Activated naive CD4-positive, alpha-beta T cell treated with anti-CD3 and anti-CD28 coated beads, Interleukin-2, amount 50 U/mL, for 72 hours (primary cell): ENCODE measurements around the gene MGLL. TPM values are rescaled to one million over a fixed set of nuclear protein-coding genes. Genes with fewer than 3 reads are reported as not detected.

Source experiments
- ATAC-seq, 2 donors: fragments of 150-1000 bp; cut with Tn5 transposase; 2 replicates each; pipeline ENCODE4 v1.10.0; 2021; ENCODE audit warnings: mild to moderate bottlenecking in 2 of 2, moderate library complexity in 2 of 2
- DNase-seq, 2 donors: peaks; one replicate each; pipeline ENCODE4 v3.0.0; 2021 to 2022; ENCODE audit warnings: low spot score in 2 of 2
- H3K27ac Mint-ChIP-seq, 2 donors: one replicate each; pipeline ENCODE4 v1.8.0; 2022; ENCODE audit warnings: mild to moderate bottlenecking in 2 of 2, mixed read lengths in 2 of 2
- H3K36me3 Mint-ChIP-seq, 2 donors: one replicate each; pipeline ENCODE4 v1.8.0; 2022; ENCODE audit warnings: mixed read lengths in 2 of 2
- H3K9me3 Mint-ChIP-seq, 2 donors: one replicate each; pipeline ENCODE4 v1.8.0; 2022; ENCODE audit warnings: mixed read lengths in 2 of 2
- total RNA-seq, 2 donors: library from RNA; stranded (reverse); gene quantifications; one replicate each; pipeline ENCODE4 v1.2.3, GENCODE V29; 2022

MGLL gene
- total RNA-seq, 2 donors from 2014 or later: 0.14 to 0.29 TPM

DNA sequence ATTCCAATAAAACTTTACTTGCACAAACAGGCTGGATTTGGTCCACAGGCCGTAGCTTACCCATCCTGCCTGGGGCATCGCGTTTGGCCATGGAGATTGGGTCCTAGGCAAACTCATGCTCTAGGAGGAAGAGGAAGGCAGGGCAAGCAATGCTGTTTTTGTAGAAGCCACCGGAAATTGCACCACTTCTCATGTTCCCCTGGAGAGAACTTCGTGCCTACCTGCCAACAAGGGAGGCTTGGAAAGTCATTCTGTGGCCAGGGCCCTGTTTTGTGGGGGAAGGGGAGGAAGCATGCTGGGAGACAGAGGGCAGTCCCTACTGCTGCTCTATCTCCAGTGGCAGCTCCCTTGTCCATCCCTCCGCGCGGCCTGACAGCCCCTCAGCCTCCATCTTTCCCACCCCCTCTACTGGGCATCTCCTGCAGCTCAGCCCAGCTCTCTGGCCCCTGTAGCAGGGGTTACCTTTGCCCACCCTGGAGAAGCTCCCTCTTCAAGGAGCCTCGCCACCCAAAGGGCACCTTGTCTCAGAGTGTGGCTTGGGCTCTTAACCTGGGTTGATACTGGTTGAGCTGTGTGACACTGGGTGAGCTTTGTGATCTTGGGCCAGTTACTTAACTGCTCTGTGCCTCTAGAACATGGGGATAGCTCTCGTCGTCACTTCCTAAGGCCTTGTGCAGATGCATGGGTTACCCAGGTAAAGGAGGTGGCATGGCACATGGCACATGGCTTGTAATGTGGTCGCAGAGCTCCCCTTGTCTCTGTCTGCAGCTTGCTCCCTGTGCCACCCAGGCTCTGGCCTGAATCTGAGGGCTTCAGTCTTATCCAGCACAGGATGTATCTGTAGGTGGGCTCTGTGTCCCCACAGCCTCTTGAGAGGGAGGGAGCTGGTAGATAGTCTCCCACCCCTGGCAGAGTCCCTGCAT lies 143.4 kb downstream of the MGLL start:
- ATAC-seq (no peak), DNase-seq (peak in 1 of 2 donors; percentile 50)
- Mint-ChIP-seq H3K27ac (peak overlapping the region in 1 of 2 donors; percentile 44), H3K36me3 (no peaks in the 10 kb centered on the region), H3K9me3 (no peaks in the 10 kb centered on the region)

DNA sequence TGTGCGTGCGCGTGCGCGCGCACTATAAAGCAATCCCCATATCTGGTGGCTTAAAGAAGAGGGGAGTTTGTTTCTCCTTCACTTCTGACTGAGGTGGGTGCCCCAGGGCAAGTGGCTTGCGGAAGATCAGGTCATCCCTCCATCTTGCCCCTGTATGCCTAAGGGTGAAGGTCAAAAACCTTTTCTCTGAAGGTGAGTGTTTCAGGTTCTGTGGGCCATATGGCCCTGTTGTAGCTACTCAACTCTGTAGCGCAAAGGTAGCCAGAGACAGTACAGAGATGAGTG lies 144.1 kb downstream of the MGLL start:
- ATAC-seq: no peak
- Mint-ChIP-seq H3K9me3 (no peaks in the 10 kb centered on the region), H3K27ac (peak overlapping the region in 1 of 2 donors; percentile 44), H3K36me3 (no peaks in the 10 kb centered on the region)
- DNase-seq: peak in 1 of 2 donors; percentile 40

DNA sequence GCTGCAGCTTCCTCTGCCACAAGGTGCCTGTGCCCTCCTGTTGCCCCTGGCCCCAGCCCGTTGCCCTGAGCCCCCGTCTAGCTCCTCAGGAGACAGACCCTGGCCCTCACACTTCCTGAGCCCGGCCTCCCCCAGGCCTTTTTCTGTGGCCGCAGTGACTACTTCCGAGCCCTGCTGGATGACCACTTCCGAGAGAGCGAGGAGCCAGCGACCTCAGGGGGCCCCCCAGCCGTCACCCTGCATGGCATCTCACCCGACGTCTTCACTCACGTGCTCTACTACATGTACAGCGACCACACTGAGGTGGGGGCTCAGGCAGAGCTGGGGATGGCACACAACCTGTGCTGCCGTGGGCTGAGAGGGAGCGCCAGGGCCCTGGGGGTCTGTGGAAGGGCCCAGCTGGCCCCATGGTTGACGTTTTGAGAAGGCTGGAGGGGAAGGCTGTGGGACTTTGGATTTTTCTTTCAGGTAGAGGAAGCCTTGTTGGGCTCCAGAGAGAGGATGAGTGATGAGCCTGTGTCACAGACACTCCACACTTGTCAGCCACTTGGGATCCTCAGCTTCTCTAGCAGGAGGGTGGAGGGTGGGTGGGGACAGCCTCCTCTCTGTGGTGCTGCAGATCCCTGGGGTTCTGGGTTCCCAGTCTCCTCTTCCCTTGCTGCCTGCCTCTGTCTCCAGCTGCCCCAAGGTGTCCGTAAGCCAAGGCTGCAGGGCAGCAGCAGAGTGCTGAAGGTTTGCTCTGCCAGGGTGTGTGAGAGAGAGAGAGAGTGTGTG lies 144.6 kb downstream of the MGLL start:
- ATAC-seq: no peak
- Mint-ChIP-seq H3K9me3 (no peaks in the 10 kb centered on the region), H3K36me3 (no peaks in the 10 kb centered on the region), H3K27ac (peak overlapping the region; percentile 44 to 79)
- peak in 1 of 2 donors; percentile 38 for DNase-seq

DNA sequence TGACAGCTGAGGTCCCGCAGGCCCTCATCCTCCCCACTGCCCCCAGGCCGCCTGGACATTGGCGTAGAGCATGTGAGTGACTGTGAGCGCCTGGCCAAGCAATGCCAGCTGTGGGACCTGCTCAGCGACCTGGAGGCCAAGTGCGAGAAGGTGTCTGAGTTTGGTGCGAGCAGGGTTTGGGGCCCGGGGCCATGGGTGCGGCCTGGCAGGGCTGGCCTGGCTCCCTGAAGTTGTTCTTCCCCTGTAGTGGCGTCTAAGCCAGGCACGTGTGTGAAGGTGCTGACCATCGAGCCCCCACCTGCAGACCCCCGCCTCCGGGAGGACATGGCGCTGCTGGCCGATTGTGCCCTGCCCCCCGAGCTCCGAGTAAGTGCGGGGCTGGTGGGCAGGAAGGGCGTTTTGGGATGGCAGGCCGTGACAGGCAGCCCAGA lies 145.4 kb downstream of the MGLL start:
- DNase-seq (peak in 1 of 2 donors; percentile 44), ATAC-seq (no peak)
- Mint-ChIP-seq H3K36me3 (peaks cover 1 to 2% of the 10 kb centered on the region in 2 donors), H3K27ac (peak overlapping the region in 1 of 2 donors; percentile 44), H3K9me3 (no peaks in the 10 kb centered on the region)

DNA sequence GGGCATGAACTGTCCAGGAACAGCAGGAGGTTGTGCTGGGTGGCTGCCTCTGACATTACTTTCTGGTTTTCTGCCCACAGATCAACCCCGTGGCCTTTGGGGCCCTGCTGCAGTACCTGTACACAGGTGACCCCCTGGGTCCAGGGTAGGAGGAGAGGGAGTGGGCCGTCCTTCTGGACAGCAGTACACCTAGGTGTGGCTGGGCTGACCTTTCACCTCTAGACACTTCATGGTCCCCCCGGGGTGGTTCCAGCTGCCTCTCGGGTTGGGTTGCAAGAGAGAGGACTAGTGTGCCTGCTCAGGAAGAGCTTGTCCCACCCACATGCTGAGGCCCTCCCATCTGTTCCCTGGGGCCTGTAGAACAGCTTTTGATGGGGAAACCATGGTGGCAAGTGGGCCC lies 145.9 kb downstream of the MGLL start:
- Mint-ChIP-seq H3K36me3 (peaks cover 5 to 6% of the 10 kb centered on the region in 2 donors), H3K9me3 (no peaks in the 10 kb centered on the region), H3K27ac (peak overlapping the region in 1 of 2 donors; percentile 44)
- ATAC-seq (no peak), DNase-seq (peak in 1 of 2 donors; percentile 18)

DNA sequence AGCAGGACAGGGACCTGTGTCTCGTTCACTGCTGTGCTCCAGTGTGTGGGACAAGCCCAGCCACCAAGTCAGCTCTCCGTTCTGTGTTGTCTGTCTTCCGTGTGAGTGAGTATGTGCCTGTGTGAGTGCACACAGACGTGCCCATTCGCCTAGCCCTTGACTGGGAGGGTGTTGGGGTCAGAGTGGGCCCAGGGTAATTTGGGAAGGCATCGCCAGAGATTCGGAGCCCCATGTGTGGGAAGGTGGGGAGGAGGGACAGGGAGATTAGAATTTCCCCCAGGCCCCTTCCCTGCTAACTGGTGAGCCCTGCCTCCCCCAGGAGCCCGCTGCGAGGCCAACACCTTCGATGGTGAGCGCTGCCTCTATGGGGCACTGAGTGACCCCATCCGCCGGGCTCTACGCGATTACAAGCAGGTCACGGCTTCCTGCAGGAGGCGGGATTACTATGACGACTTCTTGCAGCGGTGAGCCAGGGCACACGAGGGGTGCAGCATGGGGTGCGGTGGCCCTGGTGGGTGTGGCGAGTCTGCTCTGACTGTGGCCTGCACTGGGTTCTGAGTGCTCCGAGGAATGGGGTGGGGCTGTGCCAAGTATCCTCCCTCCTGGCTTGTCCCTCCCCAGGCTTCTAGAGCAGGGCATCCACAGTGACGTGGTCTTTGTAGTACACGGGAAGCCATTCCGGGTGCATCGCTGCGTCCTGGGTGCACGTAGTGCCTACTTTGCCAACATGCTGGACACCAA lies 146.5 kb downstream of the MGLL start:
- H3K27ac Mint-ChIP-seq: peak overlapping the region; percentile 44 to 50
- no peaks in the 10 kb centered on the region for H3K9me3 Mint-ChIP-seq
- no peak for ATAC-seq
- DNase-seq: peak in 1 of 2 donors; percentile 50
- H3K36me3 Mint-ChIP-seq: peaks cover 5 to 6% of the 10 kb centered on the region in 2 donors

DNA sequence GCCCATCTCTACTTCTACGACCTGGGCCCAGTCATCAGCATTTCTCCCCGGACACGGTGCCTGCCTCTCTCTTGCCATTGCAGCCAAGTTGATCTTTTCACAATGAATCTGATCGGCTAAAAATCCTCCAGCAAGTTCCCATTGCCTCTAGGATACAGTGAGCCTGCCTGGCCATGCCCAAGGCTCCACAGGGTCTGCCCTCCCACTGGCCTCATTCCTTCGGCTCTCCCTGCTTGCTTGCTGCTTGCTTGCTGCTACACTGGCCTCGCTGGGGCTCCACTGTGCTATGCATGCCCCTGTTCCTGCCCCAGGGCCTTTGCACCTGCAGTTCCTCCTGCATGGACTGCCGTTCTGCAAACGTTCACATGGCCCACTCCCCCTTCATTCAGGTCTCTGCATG lies 147.5 kb downstream of the MGLL start:
- peaks cover 5 to 6% of the 10 kb centered on the region in 2 donors for H3K36me3 Mint-ChIP-seq
- no peaks in the 10 kb centered on the region for H3K9me3 Mint-ChIP-seq
- DNase-seq (peak in 1 of 2 donors; percentile 48), ATAC-seq (no peak)
- peak overlapping the region; percentile 81 to 87 for H3K27ac Mint-ChIP-seq

DNA sequence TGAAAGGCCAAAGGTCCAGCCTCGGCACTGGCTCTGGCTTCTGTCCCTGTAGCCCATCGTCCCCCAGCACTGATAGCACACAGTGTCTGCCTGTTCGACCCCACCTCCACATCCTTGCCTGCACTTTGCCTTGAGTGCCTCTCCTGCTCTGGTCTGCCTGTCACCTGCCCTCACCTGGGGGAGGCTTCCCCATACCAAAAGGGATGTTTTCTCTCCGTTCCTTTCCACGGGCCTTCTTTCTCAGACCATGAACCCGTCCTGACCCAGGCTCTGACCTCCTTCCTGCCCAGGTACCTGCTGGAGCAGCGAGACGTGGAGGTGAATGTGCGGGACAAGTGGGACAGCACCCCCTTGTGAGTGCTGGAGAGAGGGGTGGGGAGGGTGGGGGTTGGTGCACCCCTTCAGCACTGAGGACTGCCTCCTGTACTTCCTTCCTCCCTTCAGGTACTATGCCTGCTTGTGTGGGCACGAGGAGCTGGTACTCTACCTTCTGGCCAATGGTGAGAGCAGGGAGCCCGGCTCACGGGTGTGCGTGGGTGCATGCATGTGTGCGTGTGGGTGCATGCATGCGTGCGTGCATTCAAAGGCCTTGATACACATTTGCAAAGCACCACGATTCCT lies 148.1 kb downstream of the MGLL start:
- ATAC-seq: no peak
- peak overlapping the region; percentile 71 to 87 for H3K27ac Mint-ChIP-seq
- H3K9me3 Mint-ChIP-seq: no peaks in the 10 kb centered on the region
- peak in 1 of 2 donors; percentile 44 for DNase-seq
- peaks cover 5 to 6% of the 10 kb centered on the region in 2 donors for H3K36me3 Mint-ChIP-seq

DNA sequence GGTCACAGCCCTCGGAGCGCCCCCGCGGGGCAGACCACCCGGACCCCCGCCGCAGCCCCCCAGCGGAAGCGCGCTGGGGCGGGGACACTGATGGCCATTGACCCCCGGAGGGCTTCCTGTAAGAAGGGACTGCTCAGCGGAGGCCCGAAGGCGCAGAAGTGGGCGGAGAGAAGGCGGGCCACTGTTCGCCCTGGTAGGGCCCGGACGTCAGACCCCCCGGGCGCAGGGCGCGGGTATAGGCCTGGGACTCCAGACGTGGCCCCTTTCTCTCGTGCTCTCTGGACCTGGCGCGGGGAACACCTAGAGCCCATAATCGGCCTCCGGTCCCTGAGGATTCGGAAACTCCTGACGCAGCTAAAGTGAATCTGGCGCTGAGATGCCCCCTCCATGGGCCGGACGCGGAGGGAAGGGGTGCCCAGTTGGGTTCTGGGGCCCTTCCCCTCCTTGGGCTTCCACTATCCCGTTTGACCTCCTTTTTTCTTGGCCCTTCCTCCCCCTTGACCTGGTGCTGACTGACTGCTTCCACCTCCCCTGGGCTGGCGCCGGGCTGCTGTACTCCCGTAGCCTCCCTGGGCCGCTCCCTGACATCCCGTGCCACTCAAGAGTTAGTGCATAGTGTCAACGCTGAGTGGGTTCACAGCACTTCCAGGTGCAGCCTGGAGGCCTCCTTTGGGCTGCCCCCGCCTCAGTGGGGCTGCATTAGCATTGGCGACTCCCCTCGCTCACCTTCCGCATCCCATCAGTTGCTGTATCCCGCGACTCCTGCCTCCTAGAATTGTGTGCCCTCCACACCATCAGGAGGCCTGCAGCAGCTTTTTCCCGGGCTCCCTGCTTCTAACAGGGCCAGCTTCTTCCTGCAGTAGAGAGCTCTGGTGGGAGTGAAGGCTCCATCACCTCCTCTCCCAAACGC lies 148.9 kb downstream of the MGLL start:
- Mint-ChIP-seq H3K9me3 (no peaks in the 10 kb centered on the region), H3K36me3 (peaks cover 5 to 6% of the 10 kb centered on the region in 2 donors)
- DNase-seq: peak; percentile 51 to 63

DNA sequence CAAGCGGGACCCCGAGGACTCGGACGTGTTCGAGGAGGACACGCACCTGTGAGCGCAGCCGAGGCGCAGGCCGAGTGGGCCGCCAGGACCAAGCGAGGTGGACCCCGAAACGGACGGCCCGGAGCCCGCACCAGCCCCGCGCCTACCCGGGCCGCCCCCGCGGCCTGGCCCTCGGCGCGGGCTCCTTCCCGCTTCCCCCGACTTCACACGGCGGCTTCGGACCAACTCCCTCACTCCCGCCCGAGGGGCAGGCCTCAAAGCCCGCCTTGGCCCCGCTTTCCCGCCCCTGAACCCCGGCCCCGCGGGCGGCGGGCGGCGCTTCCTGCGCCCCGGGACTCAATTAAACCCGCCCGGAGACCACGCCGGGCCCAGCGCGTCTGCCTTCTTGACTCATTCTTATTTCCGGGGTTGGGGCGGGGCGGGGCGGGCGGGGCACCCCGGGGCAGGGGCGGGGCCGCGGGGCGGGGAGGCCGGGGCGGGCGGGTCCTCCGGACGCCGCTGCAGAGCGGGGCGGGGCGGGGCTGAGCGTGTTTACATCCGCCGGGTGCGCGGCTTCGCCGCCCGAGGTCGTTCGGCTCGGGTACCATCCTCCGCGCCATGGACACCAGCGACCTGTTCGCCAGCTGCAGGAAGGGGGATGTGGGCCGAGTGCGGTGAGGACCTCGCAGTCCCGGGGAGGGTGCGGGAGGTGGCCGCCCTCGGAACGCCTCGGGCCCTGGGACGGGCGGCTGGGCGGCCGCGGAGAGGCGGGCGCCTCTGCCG lies 149.7 kb downstream of the MGLL start, which contains the start of gene ABTB1:
Gene ABTB1 (plus strand): TSS at position 524 of the 762 bp plus-strand sequence. CDS start 74 bp downstream, at position 598.
- Mint-ChIP-seq H3K36me3 (peaks cover 5 to 6% of the 10 kb centered on the region in 2 donors), H3K9me3 (no peaks in the 10 kb centered on the region), H3K27ac (peak within 1 kb of the TSS; percentile 89 to 99)
- ATAC-seq (peak; percentile 88), DNase-seq (peak; percentile 80 to 87)

More for the DNA sequence above, 148.9 kb downstream of the MGLL start:
- peak overlapping the region; percentile 71 to 87 for H3K27ac Mint-ChIP-seq
- peak; percentile 70 to 77 for ATAC-seq

DNA sequence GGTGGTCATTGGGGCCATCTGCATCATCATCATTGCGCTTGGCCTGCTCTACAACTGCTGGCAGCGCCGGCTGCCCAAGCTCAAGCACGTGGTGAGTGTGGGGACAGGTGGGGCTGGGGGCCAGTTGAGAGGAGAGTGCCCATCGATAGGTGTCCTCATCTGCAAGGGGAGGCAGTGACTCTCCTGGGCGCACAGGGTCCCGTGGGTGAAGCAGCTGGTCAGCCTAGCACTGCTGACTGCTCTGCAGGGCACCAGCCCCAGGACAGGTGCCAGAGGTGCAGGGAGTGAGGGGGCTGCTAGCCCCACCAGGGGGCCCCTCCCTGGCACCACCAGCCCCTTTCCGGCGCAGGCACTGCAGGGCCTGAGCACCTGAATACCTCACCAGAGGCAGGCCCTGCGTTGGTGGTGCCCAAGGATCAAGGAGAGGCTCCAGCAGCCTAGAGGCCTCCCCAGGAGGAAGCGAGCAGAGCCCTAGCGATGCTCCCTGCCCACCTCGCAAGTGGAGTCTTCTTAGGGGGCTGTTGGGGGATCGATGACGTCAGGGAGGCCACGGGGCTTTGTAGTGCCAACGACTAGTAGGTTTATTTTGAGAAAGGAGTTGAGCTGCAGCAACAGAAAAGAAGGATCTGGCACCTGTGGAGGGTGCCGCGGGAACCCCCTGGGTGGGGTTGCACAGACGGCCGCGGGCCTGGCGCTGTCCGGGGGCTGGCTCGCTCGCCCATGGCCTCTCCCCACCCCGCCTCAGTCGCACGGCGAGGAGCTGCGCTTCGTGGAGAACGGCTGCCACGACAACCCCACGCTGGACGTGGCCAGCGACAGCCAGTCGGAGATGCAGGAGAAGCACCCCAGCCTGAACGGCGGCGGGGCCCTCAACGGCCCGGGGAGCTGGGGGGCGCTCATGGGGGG lies 150.5 kb downstream of the MGLL start:
- ATAC-seq: peak; percentile 2 to 17
- peak overlapping the region; percentile 89 to 99 for H3K27ac Mint-ChIP-seq
- peak; percentile 28 to 67 for DNase-seq
- peaks cover 5 to 6% of the 10 kb centered on the region in 2 donors for H3K36me3 Mint-ChIP-seq
- H3K9me3 Mint-ChIP-seq: no peaks in the 10 kb centered on the region

DNA sequence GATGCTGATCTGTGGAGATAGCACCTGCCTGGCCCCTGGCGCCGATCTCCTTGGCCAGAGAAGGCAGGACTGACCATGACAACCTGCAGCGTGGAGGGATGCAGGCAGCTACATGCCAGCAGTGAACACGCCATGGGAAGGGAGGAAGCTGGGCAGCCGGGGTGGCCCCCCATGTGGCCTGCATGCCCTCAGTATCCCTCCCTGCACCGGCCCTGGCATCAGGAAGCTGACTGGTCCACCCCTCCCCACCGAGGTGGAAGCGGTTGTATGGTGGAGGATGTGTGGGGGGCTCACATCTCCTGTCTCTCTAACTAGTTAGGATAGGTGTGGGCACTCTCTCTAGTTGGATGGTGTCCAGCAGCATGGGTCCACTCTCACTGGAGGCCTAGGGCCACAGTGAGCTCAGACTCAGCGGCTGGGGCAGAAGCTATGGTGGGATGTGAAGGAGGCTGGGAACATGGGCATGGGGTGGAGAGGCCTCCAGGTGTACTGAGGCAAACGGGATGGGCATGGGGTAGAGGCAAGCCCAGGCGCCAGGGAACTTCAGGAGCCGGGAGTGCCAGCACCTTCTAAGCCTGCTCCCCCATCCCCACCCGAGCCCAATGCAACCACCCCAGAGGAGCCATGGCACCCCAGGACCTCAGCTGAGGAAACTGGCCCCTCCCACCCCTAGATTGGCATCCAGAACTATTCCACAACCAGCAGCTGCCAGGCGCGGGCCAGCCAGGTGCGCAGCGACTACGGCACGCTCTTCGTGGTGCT lies 151.4 kb downstream of the MGLL start:
- Mint-ChIP-seq H3K27ac (peak overlapping the region; percentile 89 to 99), H3K9me3 (no peaks in the 10 kb centered on the region), H3K36me3 (peaks cover 5 to 6% of the 10 kb centered on the region in 2 donors)
- ATAC-seq: no peak
- no peak for DNase-seq

DNA sequence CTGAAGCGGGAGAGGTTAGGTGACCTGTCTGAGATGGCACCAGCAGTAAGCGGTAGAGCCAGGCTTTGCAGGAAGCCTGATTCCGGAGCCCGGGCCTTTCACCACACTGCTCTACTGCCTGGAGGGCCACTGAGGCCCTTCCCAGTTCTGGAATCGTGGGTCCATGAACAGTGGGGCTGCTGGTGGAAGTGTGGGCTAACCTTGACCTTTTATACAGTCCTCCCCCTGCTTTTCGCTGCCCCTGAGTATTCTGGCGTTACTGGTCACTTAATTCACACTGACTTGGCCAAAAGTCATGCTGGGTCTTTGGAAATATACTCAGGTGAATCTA lies 152.1 kb downstream of the MGLL start:
- H3K36me3 Mint-ChIP-seq: peaks cover 5 to 6% of the 10 kb centered on the region in 2 donors
- H3K9me3 Mint-ChIP-seq: no peaks in the 10 kb centered on the region
- DNase-seq: no peak
- no peak overlapping the region for H3K27ac Mint-ChIP-seq
- ATAC-seq: no peak
